Activated gamma-delta T cell (primary cell): ENCODE measurements around the gene TNP1.

Source experiments
- DNase-seq: peaks from one replicate; lab custom pipeline; 2025; lab: John Stamatoyannopoulos, UW
- total RNA-seq, 2 donors: gene quantifications; one replicate each; lab custom pipeline; 2026; lab: John Stamatoyannopoulos, UW

The TNP1 gene
- total RNA-seq: 0 reads per million in 2 donors

- DNase-seq: no peak
Observed at GRCh38 chr2:216859944-216860343, at the start of gene TNP1. TSS of gene TNP1 (minus strand) at chr2:216860064. CDS start at chr2:216860034, 30 bp downstream.

- no peak for DNase-seq
Observed at GRCh38 chr2:216908300-216908699, 48.4 kb upstream of the TNP1 start.

- no peak for DNase-seq
Observed at GRCh38 chr2:216905649-216906329, 45.9 kb upstream of the TNP1 start.

- no peak for DNase-seq
Observed at GRCh38 chr2:216904974-216905373, 45.1 kb upstream of the TNP1 start.

- DNase-seq: no peak
Observed at GRCh38 chr2:216904554-216904953, 44.7 kb upstream of the TNP1 start.

- DNase-seq: no peak
Observed at GRCh38 chr2:216903470-216903869, 43.6 kb upstream of the TNP1 start.

- no peak for DNase-seq
Observed at GRCh38 chr2:216901273-216901672, 41.4 kb upstream of the TNP1 start.

GRCh38 chr2:216900406-216900805, 40.5 kb upstream of the TNP1 start:
- no peak for DNase-seq

- DNase-seq: no peak
Observed at GRCh38 chr2:216897561-216898203, 37.8 kb upstream of the TNP1 start.

- DNase-seq: no peak
Observed at GRCh38 chr2:216890138-216890537, 30.3 kb upstream of the TNP1 start.

- no peak for DNase-seq
Observed at GRCh38 chr2:216888887-216889622, 29.2 kb upstream of the TNP1 start.

GRCh38 chr2:216888081-216888480, 28.2 kb upstream of the TNP1 start:
- DNase-seq: no peak

GRCh38 chr2:216887138-216887537, 27.3 kb upstream of the TNP1 start:
- DNase-seq: no peak

- peak; percentile 6 for DNase-seq
Observed at GRCh38 chr2:216885117-216885553, 25.3 kb upstream of the TNP1 start.

- no peak for DNase-seq
Observed at GRCh38 chr2:216884347-216884746, 24.5 kb upstream of the TNP1 start.

GRCh38 chr2:216882876-216883275, 23.0 kb upstream of the TNP1 start:
- DNase-seq: no peak

- DNase-seq: no peak
Observed at GRCh38 chr2:216881411-216881810, 21.5 kb upstream of the TNP1 start.

- no peak for DNase-seq
Observed at GRCh38 chr2:216880509-216881184, 20.8 kb upstream of the TNP1 start.

- no peak for DNase-seq
Observed at GRCh38 chr2:216879727-216880508, 20.1 kb upstream of the TNP1 start.

- no peak for DNase-seq
Observed at GRCh38 chr2:216878072-216878471, 18.2 kb upstream of the TNP1 start.

GRCh38 chr2:216877085-216877484, 17.2 kb upstream of the TNP1 start:
- DNase-seq: no peak
